Measurements from ENCODE around the gene TDRD15.

The TDRD15 gene

DNA sequence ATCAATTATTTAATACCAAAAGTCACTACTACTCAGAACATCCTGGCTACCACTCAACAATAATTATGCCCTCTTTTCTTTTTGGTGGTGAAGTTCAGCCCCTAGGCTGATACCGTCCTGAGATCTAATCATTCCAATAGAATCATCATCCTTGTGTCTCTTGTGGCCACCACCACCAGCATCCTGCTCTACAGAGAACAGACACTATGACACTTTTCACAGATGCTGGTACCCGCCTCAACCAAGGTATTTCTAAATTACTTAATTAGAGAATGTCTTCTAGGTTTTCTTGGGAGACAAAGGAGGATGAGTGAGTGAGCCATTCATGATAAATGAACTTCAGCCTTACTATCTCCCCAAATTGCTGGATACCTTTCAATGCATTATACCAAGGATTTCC is 60.0 kb downstream of the TDRD15 start:
- DNase-seq (ENCODE audit: low read depth in 1 of 2, low spot score in 1 of 2), result no peak
- Histone ChIP-seq H3K4me3 (replicated peaks; ENCODE audit: insufficient read depth, low read length) (no peak overlapping the region), H3K27me3 (ENCODE audit: insufficient read depth, poor library complexity, severe bottlenecking) (no peaks in the 10 kb centered on the region), H3K27ac (replicated peaks) (no peak overlapping the region)
- TF ChIP-seq, protein P1, sequence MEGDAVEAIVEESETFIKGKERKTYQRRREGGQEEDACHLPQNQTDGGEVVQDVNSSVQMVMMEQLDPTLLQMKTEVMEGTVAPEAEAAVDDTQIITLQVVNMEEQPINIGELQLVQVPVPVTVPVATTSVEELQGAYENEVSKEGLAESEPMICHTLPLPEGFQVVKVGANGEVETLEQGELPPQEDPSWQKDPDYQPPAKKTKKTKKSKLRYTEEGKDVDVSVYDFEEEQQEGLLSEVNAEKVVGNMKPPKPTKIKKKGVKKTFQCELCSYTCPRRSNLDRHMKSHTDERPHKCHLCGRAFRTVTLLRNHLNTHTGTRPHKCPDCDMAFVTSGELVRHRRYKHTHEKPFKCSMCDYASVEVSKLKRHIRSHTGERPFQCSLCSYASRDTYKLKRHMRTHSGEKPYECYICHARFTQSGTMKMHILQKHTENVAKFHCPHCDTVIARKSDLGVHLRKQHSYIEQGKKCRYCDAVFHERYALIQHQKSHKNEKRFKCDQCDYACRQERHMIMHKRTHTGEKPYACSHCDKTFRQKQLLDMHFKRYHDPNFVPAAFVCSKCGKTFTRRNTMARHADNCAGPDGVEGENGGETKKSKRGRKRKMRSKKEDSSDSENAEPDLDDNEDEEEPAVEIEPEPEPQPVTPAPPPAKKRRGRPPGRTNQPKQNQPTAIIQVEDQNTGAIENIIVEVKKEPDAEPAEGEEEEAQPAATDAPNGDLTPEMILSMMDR (IDR thresholded peaks at IDR 0.05; ENCODE audit: insufficient read depth, low read length), result no peak
- TF ChIP-seq, protein P2, sequence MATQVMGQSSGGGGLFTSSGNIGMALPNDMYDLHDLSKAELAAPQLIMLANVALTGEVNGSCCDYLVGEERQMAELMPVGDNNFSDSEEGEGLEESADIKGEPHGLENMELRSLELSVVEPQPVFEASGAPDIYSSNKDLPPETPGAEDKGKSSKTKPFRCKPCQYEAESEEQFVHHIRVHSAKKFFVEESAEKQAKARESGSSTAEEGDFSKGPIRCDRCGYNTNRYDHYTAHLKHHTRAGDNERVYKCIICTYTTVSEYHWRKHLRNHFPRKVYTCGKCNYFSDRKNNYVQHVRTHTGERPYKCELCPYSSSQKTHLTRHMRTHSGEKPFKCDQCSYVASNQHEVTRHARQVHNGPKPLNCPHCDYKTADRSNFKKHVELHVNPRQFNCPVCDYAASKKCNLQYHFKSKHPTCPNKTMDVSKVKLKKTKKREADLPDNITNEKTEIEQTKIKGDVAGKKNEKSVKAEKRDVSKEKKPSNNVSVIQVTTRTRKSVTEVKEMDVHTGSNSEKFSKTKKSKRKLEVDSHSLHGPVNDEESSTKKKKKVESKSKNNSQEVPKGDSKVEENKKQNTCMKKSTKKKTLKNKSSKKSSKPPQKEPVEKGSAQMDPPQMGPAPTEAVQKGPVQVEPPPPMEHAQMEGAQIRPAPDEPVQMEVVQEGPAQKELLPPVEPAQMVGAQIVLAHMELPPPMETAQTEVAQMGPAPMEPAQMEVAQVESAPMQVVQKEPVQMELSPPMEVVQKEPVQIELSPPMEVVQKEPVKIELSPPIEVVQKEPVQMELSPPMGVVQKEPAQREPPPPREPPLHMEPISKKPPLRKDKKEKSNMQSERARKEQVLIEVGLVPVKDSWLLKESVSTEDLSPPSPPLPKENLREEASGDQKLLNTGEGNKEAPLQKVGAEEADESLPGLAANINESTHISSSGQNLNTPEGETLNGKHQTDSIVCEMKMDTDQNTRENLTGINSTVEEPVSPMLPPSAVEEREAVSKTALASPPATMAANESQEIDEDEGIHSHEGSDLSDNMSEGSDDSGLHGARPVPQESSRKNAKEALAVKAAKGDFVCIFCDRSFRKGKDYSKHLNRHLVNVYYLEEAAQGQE (IDR thresholded peaks at IDR 0.05; ENCODE audit: insufficient replicate concordance, low read depth), result no peak
- no peak for TF ChIP-seq SPI1 (IDR thresholded peaks at IDR 0.05; ENCODE audit: borderline replicate concordance, low read depth)
- no peak for TF ChIP-seq POLR2AphosphoS5 (IDR thresholded peaks at IDR 0.05; ENCODE audit: low read depth)
- no peak for TF ChIP-seq GABPA (IDR thresholded peaks at IDR 0.05; ENCODE audit: low read depth)

DNA sequence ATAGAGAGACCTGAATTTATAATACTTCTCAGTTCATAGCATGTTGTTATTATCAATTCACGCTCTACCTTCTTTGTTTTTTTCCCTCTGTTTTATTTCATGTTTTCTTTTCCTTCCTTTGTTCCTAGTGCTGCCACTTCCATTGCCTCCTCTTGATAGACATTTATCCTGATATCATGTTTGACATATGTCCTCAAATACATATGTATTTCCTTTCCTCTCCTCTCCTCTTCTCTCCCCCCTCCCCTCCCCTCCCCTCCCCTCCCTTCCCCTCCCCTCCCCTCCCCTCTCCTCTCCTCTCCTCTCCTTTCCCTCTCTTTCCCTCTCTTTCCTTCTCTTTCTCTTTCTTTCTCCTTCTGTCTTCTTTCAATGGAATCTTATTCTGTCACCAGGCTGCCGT is 67.8 kb downstream of the TDRD15 start:
- DNase-seq (ENCODE audit: low read depth in 1 of 2, low spot score in 1 of 2), result no peak
- no peaks in the 10 kb centered on the region for H3K27me3 ChIP-seq (ENCODE audit: insufficient read depth, poor library complexity, severe bottlenecking)
- H3K27ac ChIP-seq (replicated peaks), result no peak overlapping the region
- TF ChIP-seq POLR2AphosphoS5 (IDR thresholded peaks at IDR 0.05; ENCODE audit: low read depth) (no peak), SPI1 (IDR thresholded peaks at IDR 0.05; ENCODE audit: borderline replicate concordance, low read depth) (no peak)
- no peak overlapping the region for H3K4me3 ChIP-seq (replicated peaks; ENCODE audit: insufficient read depth, low read length)

Data from HL-60 (cell line).